Endothelial cell of umbilical vein (primary cell): ENCODE measurements around the gene ARHGDIB. TPM values are rescaled to one million over a fixed set of nuclear protein-coding genes. Genes with fewer than 3 reads are reported as not detected.

Source experiments
- BruUV-seq: library from RNA; stranded (reverse); fragments of 400-500 nt; replicated peaks from 2 replicates; lab custom pipeline; 2021; lab: Mats Ljungman, UMichigan
- CTCF ChIA-PET: fragments of 300-600, 350-600 bp; sonication (Branson Sonifier 250); formaldehyde crosslinking; loops from one replicate; lab custom pipeline; 2021; ENCODE audit warnings: antibody characterized with exemption, inconsistent platforms; lab: Charles Lee
- POLR2A ChIA-PET: fragments of 300-600, 350-600 bp; sonication (Branson Sonifier 250); formaldehyde crosslinking; loops from one replicate; lab custom pipeline; 2021; ENCODE audit warnings: antibody characterized with exemption, inconsistent platforms; lab: Charles Lee
- DNase-seq: peaks from one replicate; pipeline ENCODE4 v3.0.0-alpha.2; 2011; ENCODE audit warnings: low read depth, low spot score
- FAIRE-seq: peaks from 2 replicates; lab custom pipeline; 2011; peaks lifted over from hg19 to GRCh38; lab: Jason Lieb, UNC
- H2AFZ ChIP-seq: 2 replicates; pipeline ENCODE4 v1.6.0; 2012; ENCODE audit warnings: low read depth, low read length, control low read depth, inconsistent platforms
- H3K27ac ChIP-seq: 2 replicates; pipeline ENCODE4 v1.5.1; 2011; ENCODE audit warnings: low read depth, mild to moderate bottlenecking, control low read depth, low read length, moderate library complexity; ENCODE audit not compliant: insufficient read depth
- H3K27me3 ChIP-seq, 2 experiments: 2 replicates each; pipeline versions ENCODE4 v1.6.0 to v1.6.1; 2011; ENCODE audit warnings: low read length in 2 of 2, mixed read lengths in 1 of 2; ENCODE audit not compliant: control insufficient read depth in 2 of 2, insufficient read depth in 2 of 2
- H3K36me3 ChIP-seq, 2 experiments: 2 replicates in 1 of 2; 3 replicates in 1 of 2; pipeline ENCODE4 v1.5.1; 2011; ENCODE audit warnings: low read length in 2 of 2, mild to moderate bottlenecking in 1 of 2, moderate library complexity in 1 of 2; ENCODE audit not compliant: control insufficient read depth in 2 of 2, insufficient read depth in 2 of 2; ENCODE audit errors: extremely low read depth in 1 of 2
- H3K4me1 ChIP-seq: 3 replicates; pipeline ENCODE4 v1.5.1; 2011; ENCODE audit warnings: mild to moderate bottlenecking, low read length; ENCODE audit not compliant: control insufficient read depth, insufficient read depth; ENCODE audit errors: extremely low read depth
- H3K4me2 ChIP-seq: 2 replicates; pipeline ENCODE4 v1.6.1; 2011; ENCODE audit warnings: low read length, control low read depth, mixed read lengths; ENCODE audit not compliant: insufficient read depth
- H3K4me3 ChIP-seq, 3 experiments: fragments of 200-600 bp in 1 of 3; sonication (generic), shearing (Covaris generic) in 1 of 3; replicated peaks in 1 of 3; 2 replicates each; pipeline ENCODE4 v1.5.1; 2011 to 2016; ENCODE audit warnings: control low read depth in 3 of 3, low read length in 3 of 3, mild to moderate bottlenecking in 2 of 3, inconsistent platforms in 1 of 3, low read depth in 1 of 3, moderate library complexity in 1 of 3; ENCODE audit not compliant: insufficient read depth in 1 of 3
- H3K79me2 ChIP-seq: 2 replicates; pipeline ENCODE4 v1.6.0; 2012; ENCODE audit warnings: low read length, inconsistent platforms; ENCODE audit not compliant: control insufficient read depth, insufficient read depth
- H3K9ac ChIP-seq: replicated peaks from 2 replicates; pipeline ENCODE3; 2011; ENCODE audit warnings: low read length, control low read depth; ENCODE audit not compliant: insufficient read depth; ENCODE audit errors: extremely low read depth
- H3K9me1 ChIP-seq: replicated peaks from 3 replicates; pipeline ENCODE4 v1.6.0; 2011; ENCODE audit warnings: mild to moderate bottlenecking, low read length; ENCODE audit not compliant: control insufficient read depth, insufficient read depth; ENCODE audit errors: extremely low read depth
- H3K9me3 ChIP-seq: replicated peaks from 2 replicates; pipeline ENCODE4 v1.5.1; 2012; ENCODE audit warnings: low read length, inconsistent platforms; ENCODE audit not compliant: control insufficient read depth, insufficient read depth
- H4K20me1 ChIP-seq: replicated peaks from 2 replicates; pipeline ENCODE3; 2011; ENCODE audit warnings: mild to moderate bottlenecking, low read length; ENCODE audit not compliant: control insufficient read depth, insufficient read depth; ENCODE audit errors: extremely low read depth
- CTCF ChIP-seq, 2 donors: IDR thresholded peaks; 1 replicate in 1 of 2; 2 replicates in 1 of 2; pipeline ENCODE4 v1.5.1; 2011; ENCODE audit warnings: low read length in 2 of 2, mild to moderate bottlenecking in 2 of 2, moderate library complexity in 2 of 2, control low read depth in 1 of 2, inconsistent platforms in 1 of 2, low read depth in 1 of 2; ENCODE audit not compliant: insufficient read depth in 1 of 2; ENCODE audit errors: extremely low read depth in 1 of 2
- EZH2 ChIP-seq: IDR thresholded peaks from 2 replicates; pipeline ENCODE4 v1.6.1; 2012; ENCODE audit warnings: borderline replicate concordance, low read depth, mild to moderate bottlenecking, moderate library complexity, low read length, inconsistent platforms; ENCODE audit not compliant: severe bottlenecking
- FOS ChIP-seq: IDR thresholded peaks from 2 replicates; pipeline ENCODE4 v1.6.1; 2011; ENCODE audit warnings: mild to moderate bottlenecking, low read length, moderate library complexity, borderline replicate concordance; ENCODE audit not compliant: insufficient read depth
- GATA2 ChIP-seq: IDR thresholded peaks from 2 replicates; pipeline ENCODE4 v1.7.0; 2011; ENCODE audit warnings: low read depth, mild to moderate bottlenecking, moderate library complexity, mixed read lengths, low read length; ENCODE audit not compliant: insufficient read length, insufficient read depth
- JUN ChIP-seq: IDR thresholded peaks from 2 replicates; pipeline ENCODE4 v1.6.1; 2011; ENCODE audit warnings: borderline replicate concordance, low read depth; ENCODE audit not compliant: insufficient read length, insufficient read depth
- MYC ChIP-seq: IDR thresholded peaks from one replicate; pipeline ENCODE4 v1.6.1; 2011; ENCODE audit warnings: mild to moderate bottlenecking, low read depth, low read length
- POLR2A ChIP-seq: IDR thresholded peaks from 2 replicates; pipeline ENCODE4 v1.6.1; 2012; ENCODE audit warnings: low read depth, mild to moderate bottlenecking, control low read depth, low read length
- POLR2AphosphoS5 ChIP-seq: IDR thresholded peaks from 2 replicates; pipeline ENCODE4 v1.6.1; 2012; ENCODE audit warnings: low read depth, mild to moderate bottlenecking, control low read depth, low read length, moderate library complexity; ENCODE audit not compliant: insufficient read depth
- dilution Hi-C: fragments of 300-500 bp; cut with MboI; formaldehyde crosslinking; loops from one replicate; pipeline ENCODE4 v1.15.0; 2019; ENCODE audit warnings: low sequenced_read_pairs; ENCODE audit not compliant: extremely low pct_ligation_motif_present
- intact Hi-C: fragments of 100-400 bp; cut with micrococcal nuclease; formaldehyde crosslinking; loops from one replicate; pipeline ENCODE4 v1.10.0; 2022
- polyA plus RNA-seq, 4 experiments: library from polyadenylated mRNA; depleted of rRNA in 3 of 4; stranded (reverse) in 3 of 4; unstranded in 1 of 4; fragments of >200 nt; gene quantifications; 2 replicates each; pipeline versions ENCODE4 v1.2.1 to v1.2.3, GENCODE V29; 2011 to 2012; ENCODE audit warnings: missing spikeins in 1 of 4
- total RNA-seq: library from RNA; stranded (reverse); gene quantifications from 2 replicates; pipeline ENCODE4 v1.2.3, GENCODE V29; 2021
- TF ChIP-seq, protein P1 (sequence below): IDR thresholded peaks from 2 replicates; pipeline ENCODE4 v1.6.1; 2011; ENCODE audit not compliant: insufficient read depth, insufficient read length

The ARHGDIB gene
- total and polyA plus RNA-seq, 2 donors (not counting 3 experiments of a cell fraction or from before 2014, with no cell fraction given): 483 to 1,200 TPM

GRCh38 chr12:14981049-14981448, 19.6 kb upstream of the ARHGDIB start:
- CTCF ChIA-PET: interaction anchor here (1.4 kb wide), 1 partner anchor 134 kb away, joined by 5 read pairs; no protein-coding TSS in a partner anchor
- Histone ChIP-seq H3K79me2 (no peaks in the 10 kb centered on the region), H3K27ac (no peak overlapping the region), H3K4me3 (no peak overlapping the region), H4K20me1 (no peaks in the 10 kb centered on the region), H3K9me3 (no peaks in the 10 kb centered on the region), H3K4me2 (no peak overlapping the region), H3K27me3 (no peaks in the 10 kb centered on the region), H3K36me3 (no peaks in the 10 kb centered on the region), H3K9ac (no peak overlapping the region), H3K9me1 (no peaks in the 10 kb centered on the region), H3K4me1 (no peaks in the 10 kb centered on the region), H2AFZ (no peak overlapping the region)
- no peak for DNase-seq
- TF ChIP-seq FOS: no peak
- TF ChIP-seq EZH2: no peak
- no peak for TF ChIP-seq CTCF (IDR thresholded peaks at IDR 0.05; ENCODE audit: extremely low read depth in 1 of 2, insufficient read depth in 1 of 2, low read depth in 1 of 2, low read length in 2 of 2)
- BruUV-seq: no TSS peak
- POLR2A ChIA-PET: no interaction called here
- dilution Hi-C loops (no loop called here), intact Hi-C loops (no loop called here)
- FAIRE-seq: no peak

DNA sequence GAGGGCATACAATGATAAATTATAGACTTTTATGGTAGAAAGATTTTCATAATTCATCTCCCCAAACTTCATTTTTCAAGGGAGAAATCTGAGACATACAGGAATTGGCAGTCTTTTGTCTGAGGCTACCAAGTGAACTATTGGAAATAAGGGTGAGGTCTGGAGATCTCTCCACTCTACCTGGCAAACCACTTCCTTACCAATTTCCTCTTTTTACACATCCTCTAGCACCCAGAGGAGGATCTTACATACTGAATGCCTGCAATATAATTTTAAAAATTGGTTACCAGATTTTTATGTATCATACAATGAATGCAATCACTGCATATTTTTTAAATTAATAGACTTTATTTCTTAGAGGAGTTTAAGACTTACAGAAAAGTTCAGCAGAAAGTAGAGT, 18.1 kb upstream of the ARHGDIB start:
- Histone ChIP-seq H4K20me1 (no peaks in the 10 kb centered on the region), H3K79me2 (no peaks in the 10 kb centered on the region), H3K9me3 (no peaks in the 10 kb centered on the region), H2AFZ (no peak overlapping the region), H3K27me3 (no peaks in the 10 kb centered on the region), H3K4me3 (no peak overlapping the region), H3K9ac (no peak overlapping the region), H3K4me1 (no peaks in the 10 kb centered on the region), H3K9me1 (no peaks in the 10 kb centered on the region), H3K4me2 (no peak overlapping the region), H3K36me3 (no peaks in the 10 kb centered on the region), H3K27ac (no peak overlapping the region)
- DNase-seq: no peak
- BruUV-seq: no TSS peak
- no peak for FAIRE-seq
- ChIA-PET CTCF (interaction anchor here (1.2 kb wide), 1 partner anchor 168 kb away, joined by 5 read pairs; no protein-coding TSS in a partner anchor), POLR2A (no interaction called here)
- TF ChIP-seq JUN: no peak
- no peak for TF ChIP-seq POLR2AphosphoS5
- TF ChIP-seq POLR2A: no peak
- no peak for TF ChIP-seq FOS
- no peak for TF ChIP-seq EZH2
- TF ChIP-seq, protein P1, sequence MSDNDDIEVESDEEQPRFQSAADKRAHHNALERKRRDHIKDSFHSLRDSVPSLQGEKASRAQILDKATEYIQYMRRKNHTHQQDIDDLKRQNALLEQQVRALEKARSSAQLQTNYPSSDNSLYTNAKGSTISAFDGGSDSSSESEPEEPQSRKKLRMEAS: no peak
- no peak for TF ChIP-seq GATA2
- no peak for TF ChIP-seq MYC
- no peak for TF ChIP-seq CTCF (IDR thresholded peaks at IDR 0.05; ENCODE audit: extremely low read depth in 1 of 2, insufficient read depth in 1 of 2, low read depth in 1 of 2, low read length in 2 of 2)
- dilution Hi-C loops: no loop called here
- intact Hi-C loops: no loop called here
